OCI-LY3 (cell line): ENCODE data around the gene SLC26A9.
"Not testable (repeated sequence)": the region's sequence is repeated elsewhere in the genome, so short reads cannot be mapped to it uniquely, and the experiment has no call there.

Experiments used
- H2AFZ ChIP-seq: fragments of 200-600, 300-600 bp; shearing (Covaris generic); 2 replicates; pipeline ENCODE4 v1.6.0; 2014; ENCODE audit warnings: antibody characterized with exemption, low read depth, low read length
- H3K27ac ChIP-seq: fragments of 200-600, 300-600 bp; sonication (generic); 2 replicates; pipeline ENCODE4 v1.5.1; 2014; ENCODE audit warnings: mild to moderate bottlenecking, low read length, moderate library complexity, mixed read lengths
- H3K27me3 ChIP-seq: fragments of 200-600, 300-600 bp; sonication (generic); 2 replicates; pipeline ENCODE4 v1.6.1; 2014; ENCODE audit warnings: low read depth, low read length, mixed read lengths
- H3K36me3 ChIP-seq: fragments of 200-600, 300-600 bp; sonication (generic); replicated peaks from 2 replicates; pipeline ENCODE3; 2014; ENCODE audit warnings: low read depth, low read length, mixed read lengths
- H3K4me1 ChIP-seq: fragments of 300-600, 200-600 bp; sonication (generic); 2 replicates; pipeline ENCODE4 v1.6.1; 2014; ENCODE audit warnings: low read length, mixed read lengths
- H3K4me2 ChIP-seq: fragments of 200-600, 300-600 bp; sonication (generic); 2 replicates; pipeline ENCODE4 v1.6.1; 2014; ENCODE audit warnings: low read length, mixed read lengths
- H3K4me3 ChIP-seq: fragments of 300-600, 200-600 bp; sonication (generic); 2 replicates; pipeline ENCODE4 v1.5.1; 2014; ENCODE audit warnings: antibody characterized with exemption, mild to moderate bottlenecking, low read length, moderate library complexity
- H3K79me2 ChIP-seq: fragments of 300-600, 200-600 bp; shearing (Covaris generic); 2 replicates; pipeline ENCODE4 v1.6.1; 2014; ENCODE audit warnings: mild to moderate bottlenecking, low read length, mixed read lengths
- H3K9ac ChIP-seq: fragments of 300-600, 200-600 bp; shearing (Covaris generic); 2 replicates; pipeline ENCODE4 v1.6.0; 2014; ENCODE audit warnings: mild to moderate bottlenecking, low read length, moderate library complexity
- H3K9me3 ChIP-seq: fragments of 200-600, 300-600 bp; shearing (Covaris generic); 2 replicates; pipeline ENCODE4 v1.6.1; 2014; ENCODE audit warnings: low read length, mixed read lengths; ENCODE audit not compliant: insufficient read depth
- H4K20me1 ChIP-seq: fragments of 200-600, 300-600 bp; sonication (generic); 2 replicates; pipeline ENCODE4 v1.6.1; 2016; ENCODE audit warnings: low read length, mixed read lengths; ENCODE audit not compliant: insufficient read depth
- CTCF ChIP-seq: fragments of 200-600, 300-600 bp; sonication (generic); IDR thresholded peaks from 2 replicates; pipeline ENCODE4 v1.5.1; 2014; ENCODE audit warnings: antibody characterized with exemption, low read length, low read depth
- EZH2phosphoT487 ChIP-seq: fragments of 200-600 bp; shearing (Covaris generic); IDR thresholded peaks from 2 replicates; pipeline ENCODE4 v1.6.1; 2018; ENCODE audit warnings: antibody characterized with exemption, mixed run types, low read depth

The SLC26A9 gene

GRCh38 chr1:205890631-205891030 lies 52.6 kb downstream of the SLC26A9 start:
- not testable (repeated sequence) for H3K27me3 ChIP-seq, H3K4me2 ChIP-seq, H3K4me1 ChIP-seq, H3K4me3 ChIP-seq, H4K20me1 ChIP-seq, H3K79me2 ChIP-seq, H3K9me3 ChIP-seq, H2AFZ ChIP-seq, H3K9ac ChIP-seq, H3K36me3 ChIP-seq, H3K27ac ChIP-seq

- not testable (repeated sequence) for H3K27ac ChIP-seq, H3K4me3 ChIP-seq, H3K9me3 ChIP-seq, H3K4me2 ChIP-seq, H3K36me3 ChIP-seq, H4K20me1 ChIP-seq, H3K27me3 ChIP-seq, H3K79me2 ChIP-seq, H2AFZ ChIP-seq, H3K4me1 ChIP-seq, H3K9ac ChIP-seq
Measured at GRCh38 chr1:205889706-205890105, 53.5 kb downstream of the SLC26A9 start.

- not testable (repeated sequence) for H3K4me2 ChIP-seq, H3K9ac ChIP-seq, H3K4me1 ChIP-seq, H3K9me3 ChIP-seq, H3K36me3 ChIP-seq, H3K27me3 ChIP-seq, H4K20me1 ChIP-seq, H3K79me2 ChIP-seq, H3K4me3 ChIP-seq, H2AFZ ChIP-seq, H3K27ac ChIP-seq
Measured at GRCh38 chr1:205889006-205889405, 54.2 kb downstream of the SLC26A9 start.

GRCh38 chr1:205883792-205884191 lies 59.5 kb downstream of the SLC26A9 start:
- no peaks in the 10 kb centered on the region for H4K20me1 ChIP-seq
- no peaks in the 10 kb centered on the region; the same call in 1 of the 2 replicates for H3K9me3 ChIP-seq
- H3K27ac ChIP-seq = no peak overlapping the region
- no peak overlapping the region for H3K4me2 ChIP-seq
- H2AFZ ChIP-seq = no peak overlapping the region
- no peak for TF ChIP-seq CTCF
- no peak for TF ChIP-seq EZH2phosphoT487
- H3K4me3 ChIP-seq = no peak overlapping the region
- H3K79me2 ChIP-seq = no peaks in the 10 kb centered on the region
- peaks cover 6% of the 10 kb centered on the region for H3K36me3 ChIP-seq
- H3K27me3 ChIP-seq = no peaks in the 10 kb centered on the region
- no peak overlapping the region for H3K9ac ChIP-seq
- peaks cover 1% of the 10 kb centered on the region; the same call in 1 of the 2 replicates for H3K4me1 ChIP-seq

GRCh38 chr1:205880923-205881322 lies 62.3 kb downstream of the SLC26A9 start:
- no peak overlapping the region for H3K4me3 ChIP-seq
- H3K9me3 ChIP-seq = no peaks in the 10 kb centered on the region; the same call in 1 of the 2 replicates
- H3K9ac ChIP-seq = no peak overlapping the region
- H3K27me3 ChIP-seq = no peaks in the 10 kb centered on the region
- no peaks in the 10 kb centered on the region for H3K4me1 ChIP-seq
- TF ChIP-seq EZH2phosphoT487 (no peak), CTCF (no peak)
- peaks cover 6% of the 10 kb centered on the region for H3K36me3 ChIP-seq
- no peak overlapping the region for H3K27ac ChIP-seq
- no peak overlapping the region for H3K4me2 ChIP-seq
- H3K79me2 ChIP-seq = no peaks in the 10 kb centered on the region
- H2AFZ ChIP-seq = no peak overlapping the region
- no peaks in the 10 kb centered on the region for H4K20me1 ChIP-seq
